Heart right ventricle (tissue), 16 donors: ENCODE results near the gene NEO1. TPM values are rescaled to one million over a fixed set of nuclear protein-coding genes. Genes with fewer than 3 reads are reported as not detected.
"Not testable (repeated sequence)": the region's sequence is repeated elsewhere in the genome, so short reads cannot be mapped to it uniquely, and the experiment has no call there.

Source experiments
- ATAC-seq, 8 donors: fragments of 200-7000 bp; cut with Tn5 transposase; one replicate each; pipeline ENCODE4 v1.9.1; 2020; ENCODE audit warnings: mild to moderate bottlenecking in 8 of 8, moderate library complexity in 8 of 8, moderate number of reproducible peaks in 1 of 8
- DNase-seq, 2 donors: peaks; one replicate each; pipeline ENCODE4 v3.0.0-alpha.2; 2020
- H3K27ac ChIP-seq, 10 donors: fragments of 200-600 bp; sonication (generic) in 2 of 10; one replicate each; pipeline versions ENCODE4 v1.5.0 to v1.8.0; 2020 to 2022; ENCODE audit warnings: mild to moderate bottlenecking in 3 of 10
- H3K27me3 ChIP-seq, 7 donors: fragments of 200-600 bp; one replicate each; pipeline ENCODE4 v1.8.0; 2021 to 2022; ENCODE audit warnings: mild to moderate bottlenecking in 2 of 7
- H3K36me3 ChIP-seq, 9 donors: fragments of 200-600 bp; sonication (generic) in 1 of 9; one replicate each; pipeline versions ENCODE4 v1.5.0 to v1.8.0; 2020 to 2022; ENCODE audit warnings: mild to moderate bottlenecking in 2 of 9
- H3K4me1 ChIP-seq, 9 donors: fragments of 200-600 bp; sonication (generic) in 1 of 9; one replicate each; pipeline versions ENCODE4 v1.5.0 to v1.8.0; 2020 to 2022; ENCODE audit warnings: mild to moderate bottlenecking in 4 of 9
- H3K4me3 ChIP-seq, 10 donors: fragments of 200-600 bp; sonication (generic) in 2 of 10; one replicate each; pipeline versions ENCODE4 v1.5.0 to v1.8.0; 2020 to 2022; ENCODE audit warnings: mild to moderate bottlenecking in 7 of 10, moderate library complexity in 2 of 10
- H3K9me3 ChIP-seq, 11 donors: fragments of 200-600 bp in 10 of 11; sonication (generic) in 2 of 11; one replicate each; pipeline versions ENCODE4 v1.5.0 to v1.8.0; 2013 to 2022; ENCODE audit warnings: mild to moderate bottlenecking in 2 of 11, control low read depth in 1 of 11, moderate library complexity in 1 of 11
- WGBS, 2 donors: extraction: QIAGEN DNeasy Blood & Tissue Kit; methylation state at CpG; one replicate each; pipeline ENCODE4 v1.1.7; 2013; ENCODE audit warnings: inconsistent platforms in 1 of 2; 5-methylcytosine and 5-hydroxymethylcytosine counted together
- intact Hi-C, 10 donors: fragments of 100-400 bp; cut with DNase I; formaldehyde crosslinking; loops; one replicate each; pipeline versions ENCODE4 v1.11.1 to v1.14.2; 2022
- polyA plus RNA-seq, 2 donors: library from polyadenylated mRNA; stranded (reverse); fragments of 200-250 nt; gene quantifications; one replicate each; pipeline ENCODE4 v1.2.3, GENCODE V29; 2013
- total RNA-seq, 10 donors: library from RNA; stranded (reverse); fragmentation: NEBNext Ultra II Directional in 3 of 10; extraction: Animal tissue kit (Norgen Biotek cat#: 25700) in 3 of 10; gene quantifications; one replicate each; pipeline versions ENCODE4 v1.2.1 to v1.2.4, GENCODE V29; 2021 to 2023
- TF ChIP-seq, protein P1 (sequence below), 9 donors: fragments of 200-600 bp; sonication (generic) in 2 of 9; IDR thresholded peaks; one replicate each; pipeline versions ENCODE4 v1.5.0 to v1.8.0; 2021 to 2022; ENCODE audit warnings: antibody characterized with exemption in 9 of 9, mild to moderate bottlenecking in 5 of 9, moderate library complexity in 1 of 9
- donor health status: Arrhythmogenic right ventricular cardiomyopathy.
- donor health status: ischemic (EF 13 %, LVEDD 7.1; RV severe dilation, severe dysfunction).
- donor health status: healthy with polysubstance abuse.
- donor health status: DM: no; HTN: yes; CAD: no.
- donor health status: DM: no; HTN: no; CAD: no.
- donor health status: ischemic (EF 25% LVEDD 6.9; RV normal size, moderate dysfunction).
- donor health status: ischemic (EF 25% LVEDD 5.7; RV mildly dilated, moderate dysfunction).
- donor health status: healthy.
- donor health status: DM: yes; HTN: yes; CAD: no.
- donor health status: Ischemic cardiomyopathy.
- donor health status: ischemic (EF 35%, LVEDD 5.7; RV mildly dilated, moderate dysfunction).
- donor health status: nonischemic (EF 11% LVEDD 7.7; RV severe dilation, severe dysfunction).
- donor health status: DM: yes; HTN: yes; CAD: no.
- donor health status: PGD.
- donor health status: ischemic (EF 29% LVEDD 5.4; RV normal size, mild dysfunction).
- donor health status: nonischemic (EF 23%, LVEDD 6.1; RV moderate dilation, normal function).

NEO1 gene
- total and polyA plus RNA-seq, 12 donors: 3.4 to 16.9 (median 11.6) TPM

DNA sequence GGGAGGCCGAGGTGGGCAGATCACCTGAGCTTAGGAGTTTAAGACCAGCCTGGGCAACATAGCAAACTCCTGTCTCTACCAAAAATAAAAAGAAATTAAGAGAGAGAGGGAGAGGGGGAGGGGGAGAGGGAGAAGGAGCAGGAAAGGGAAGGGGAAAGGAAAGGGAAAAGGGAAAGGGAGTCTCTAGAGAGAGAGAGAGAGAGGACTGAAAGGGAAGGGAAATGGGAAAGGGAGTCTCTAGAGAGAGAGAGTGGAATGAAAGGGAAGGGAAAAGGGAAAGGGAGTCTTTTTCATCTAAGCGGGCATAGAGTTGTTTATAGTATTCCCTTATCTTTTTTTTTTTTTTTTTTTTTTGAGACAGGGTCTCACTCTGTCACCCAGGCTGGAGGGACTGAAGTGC lies 148.1 kb downstream of the NEO1 start:
- no peak for DNase-seq
- Histone ChIP-seq H3K27ac (no peak overlapping the region), H3K27me3 (no peaks in the 10 kb centered on the region), H3K9me3 (peaks cover 0 to 17% (median 0%) of the 10 kb centered on the region in 11 donors), H3K4me3 (no peak overlapping the region), H3K36me3 (no peaks in the 10 kb centered on the region), H3K4me1 (peaks cover 0 to 3% (median 0%) of the 10 kb centered on the region in 9 donors)
- TF ChIP-seq, protein P1, sequence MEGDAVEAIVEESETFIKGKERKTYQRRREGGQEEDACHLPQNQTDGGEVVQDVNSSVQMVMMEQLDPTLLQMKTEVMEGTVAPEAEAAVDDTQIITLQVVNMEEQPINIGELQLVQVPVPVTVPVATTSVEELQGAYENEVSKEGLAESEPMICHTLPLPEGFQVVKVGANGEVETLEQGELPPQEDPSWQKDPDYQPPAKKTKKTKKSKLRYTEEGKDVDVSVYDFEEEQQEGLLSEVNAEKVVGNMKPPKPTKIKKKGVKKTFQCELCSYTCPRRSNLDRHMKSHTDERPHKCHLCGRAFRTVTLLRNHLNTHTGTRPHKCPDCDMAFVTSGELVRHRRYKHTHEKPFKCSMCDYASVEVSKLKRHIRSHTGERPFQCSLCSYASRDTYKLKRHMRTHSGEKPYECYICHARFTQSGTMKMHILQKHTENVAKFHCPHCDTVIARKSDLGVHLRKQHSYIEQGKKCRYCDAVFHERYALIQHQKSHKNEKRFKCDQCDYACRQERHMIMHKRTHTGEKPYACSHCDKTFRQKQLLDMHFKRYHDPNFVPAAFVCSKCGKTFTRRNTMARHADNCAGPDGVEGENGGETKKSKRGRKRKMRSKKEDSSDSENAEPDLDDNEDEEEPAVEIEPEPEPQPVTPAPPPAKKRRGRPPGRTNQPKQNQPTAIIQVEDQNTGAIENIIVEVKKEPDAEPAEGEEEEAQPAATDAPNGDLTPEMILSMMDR (IDR thresholded peaks at IDR 0.05): no peak
- 95 to 96% methylated on average over 2 of the region's 2 CpGs for WGBS, 2 donors
- intact Hi-C loops: no loop called here
- ATAC-seq: no peak

DNA sequence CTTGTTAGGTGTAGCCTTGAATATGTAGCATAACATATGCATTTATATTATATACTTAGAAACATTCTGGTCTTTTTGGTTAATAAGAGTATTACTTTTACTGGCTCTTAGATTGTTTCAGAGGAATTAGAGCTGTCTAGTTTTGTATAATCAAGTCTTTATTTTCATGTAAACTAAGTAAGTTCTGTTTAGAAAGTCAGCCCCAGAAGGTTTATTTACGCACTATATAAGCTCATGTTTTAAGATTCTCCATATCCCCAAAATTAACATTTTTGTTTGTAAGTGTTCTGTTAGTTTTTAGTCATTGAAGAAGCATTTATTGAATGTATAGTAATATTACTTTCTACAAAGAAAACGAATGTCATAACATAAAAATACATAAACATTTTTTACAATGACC lies 158.4 kb downstream of the NEO1 start:
- Histone ChIP-seq H3K4me3 (no peak overlapping the region), H3K9me3 (peaks cover 0 to 17% (median 0%) of the 10 kb centered on the region in 11 donors), H3K27ac (no peak overlapping the region), H3K4me1 (no peaks in the 10 kb centered on the region), H3K36me3 (no peaks in the 10 kb centered on the region), H3K27me3 (no peaks in the 10 kb centered on the region)
- DNase-seq: no peak
- TF ChIP-seq, protein P1 (IDR thresholded peaks at IDR 0.05): no peak
- intact Hi-C loops: no loop called here
- ATAC-seq: no peak
- WGBS, 2 donors: 94 to 98% methylated on average over 2 of the region's 2 CpGs

DNA sequence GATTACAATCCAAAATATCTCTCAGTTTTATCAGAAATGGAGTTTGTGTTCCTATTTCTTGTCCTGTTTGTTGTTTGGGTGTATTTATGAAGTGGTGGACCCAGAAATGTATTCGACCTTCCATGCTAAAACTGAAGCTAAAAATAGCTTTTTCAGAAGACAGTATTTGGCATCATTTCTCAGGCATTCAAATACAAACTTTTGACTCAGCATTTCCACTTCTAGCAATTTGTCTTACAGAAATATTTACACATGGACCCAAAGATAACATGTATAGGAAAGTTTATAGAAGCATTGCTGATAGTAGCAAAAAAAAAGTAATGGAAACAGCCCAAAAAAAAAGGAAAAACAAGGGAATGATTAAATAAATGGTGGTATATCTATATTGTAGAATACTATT lies 160.2 kb downstream of the NEO1 start:
- TF ChIP-seq, protein P1 (IDR thresholded peaks at IDR 0.05): no peak
- H3K9me3 ChIP-seq: peaks cover 0 to 23% (median 0%) of the 10 kb centered on the region in 11 donors
- no peak overlapping the region for H3K4me3 ChIP-seq
- H3K36me3 ChIP-seq: no peaks in the 10 kb centered on the region
- intact Hi-C loops: no loop called here
- DNase-seq (no peak), ATAC-seq (no peak)
- H3K4me1 ChIP-seq: no peaks in the 10 kb centered on the region
- WGBS, 2 donors: 5 to 13% methylated on average over 1 of the region's 1 CpG
- H3K27ac ChIP-seq: no peak overlapping the region
- no peaks in the 10 kb centered on the region for H3K27me3 ChIP-seq

DNA sequence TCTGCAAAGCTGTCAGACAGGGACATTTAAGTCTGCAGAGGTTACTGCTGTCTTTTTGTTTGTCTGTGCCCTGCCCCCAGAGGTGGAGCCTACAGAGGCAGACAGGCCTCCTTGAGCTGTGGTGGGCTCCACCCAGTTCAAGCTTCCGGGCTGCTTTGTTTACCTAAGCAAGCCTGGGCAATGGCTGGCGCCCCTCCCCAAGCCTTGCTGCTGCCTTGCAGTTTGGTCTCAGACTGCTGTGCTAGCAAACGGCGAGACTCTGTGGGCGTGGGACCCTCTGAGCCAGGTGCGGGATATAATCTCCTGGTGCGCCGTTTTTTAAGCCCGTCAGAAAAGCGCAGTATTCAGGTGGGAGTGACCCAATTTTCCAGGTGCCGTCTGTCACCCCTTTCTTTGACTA lies 169.2 kb downstream of the NEO1 start:
- H3K36me3 ChIP-seq, H3K4me1 ChIP-seq, H3K27me3 ChIP-seq, H3K4me3 ChIP-seq, ATAC-seq, DNase-seq, H3K27ac ChIP-seq, intact Hi-C loops, H3K9me3 ChIP-seq: not testable (repeated sequence)
- WGBS, 2 donors: 94 to 97% methylated on average over 11 of the region's 11 CpGs

DNA sequence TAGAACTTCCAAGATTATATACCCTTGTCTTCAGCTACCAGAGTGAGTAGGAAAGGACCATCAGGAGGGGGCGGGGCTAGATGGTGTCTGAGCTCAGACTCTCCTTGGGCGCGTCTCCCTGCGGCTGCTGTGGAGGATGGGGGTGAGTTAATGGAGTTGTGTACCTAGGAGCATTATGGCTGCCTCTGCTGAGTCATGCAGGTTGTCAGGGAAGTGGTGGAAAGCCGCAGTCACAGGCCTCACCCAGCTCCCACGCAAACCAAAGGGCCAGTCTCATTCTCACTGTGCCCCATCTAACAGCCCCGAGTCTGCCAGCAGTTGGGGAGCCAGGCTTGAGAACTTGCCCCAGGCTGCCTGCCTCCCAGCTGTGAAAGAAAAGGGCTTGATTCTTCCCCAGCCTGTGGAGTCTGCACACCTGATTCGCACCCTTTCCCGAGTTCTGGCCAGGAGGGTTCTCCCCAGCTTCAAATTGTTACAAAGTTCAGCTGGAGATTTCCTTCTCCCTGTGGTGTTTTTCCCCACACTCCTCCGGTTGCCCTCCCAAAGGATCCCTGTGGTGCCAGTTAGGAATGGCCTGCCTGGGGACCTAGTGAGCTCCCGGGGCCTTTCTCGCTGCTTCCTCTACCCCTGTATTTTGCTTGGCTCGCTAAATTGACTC lies 173.2 kb downstream of the NEO1 start:
- no peak for DNase-seq
- no peak overlapping the region for H3K4me3 ChIP-seq
- H3K36me3 ChIP-seq: no peaks in the 10 kb centered on the region
- H3K27ac ChIP-seq: peak overlapping the region in 1 of 10 donors; percentile 15
- H3K9me3 ChIP-seq: peaks cover 0 to 15% (median 0%) of the 10 kb centered on the region in 11 donors
- H3K4me1 ChIP-seq: peaks cover 0 to 7% (median 0%) of the 10 kb centered on the region in 9 donors
- 80 to 83% methylated on average over 13 of the region's 13 CpGs for WGBS, 2 donors
- TF ChIP-seq, protein P1 (IDR thresholded peaks at IDR 0.05): no peak
- intact Hi-C loops: no loop called here
- no peaks in the 10 kb centered on the region for H3K27me3 ChIP-seq
- no peak for ATAC-seq
